ENCODE results near the gene CSH1. TPM values are rescaled to one million over a fixed set of nuclear protein-coding genes. Genes with fewer than 3 reads are reported as not detected.
"Not testable (repeated sequence)": the region's sequence is repeated elsewhere in the genome, so short reads cannot be mapped to it uniquely, and the experiment has no call there.

CSH1 gene
- total and polyA plus RNA-seq, 4 donors: 1.3 to 18.1 (median 5.2) TPM; not detected in 1

GRCh38 chr17:63909586-63909985 lies 13.2 kb upstream of the CSH1 start:
- H3K9me3 ChIP-seq (ENCODE audit: control insufficient read depth, insufficient read depth, low read length); DNase-seq (ENCODE audit: low read depth in 4 of 6, low spot score in 6 of 6); H3K27me3 ChIP-seq (ENCODE audit: control insufficient read depth, insufficient read depth, low read length); H3K4me1 ChIP-seq (ENCODE audit: control insufficient read depth, insufficient read depth, low read length); H3K4me3 ChIP-seq (ENCODE audit: low read depth, low read length); H3K36me3 ChIP-seq (ENCODE audit: control insufficient read depth, insufficient read depth, low read length); H3K27ac ChIP-seq (ENCODE audit: low read depth, low read length): not testable (repeated sequence)
- WGBS (ENCODE audit: insufficient coverage): 90% methylated on average over 8 of the region's 10 CpGs

DNA sequence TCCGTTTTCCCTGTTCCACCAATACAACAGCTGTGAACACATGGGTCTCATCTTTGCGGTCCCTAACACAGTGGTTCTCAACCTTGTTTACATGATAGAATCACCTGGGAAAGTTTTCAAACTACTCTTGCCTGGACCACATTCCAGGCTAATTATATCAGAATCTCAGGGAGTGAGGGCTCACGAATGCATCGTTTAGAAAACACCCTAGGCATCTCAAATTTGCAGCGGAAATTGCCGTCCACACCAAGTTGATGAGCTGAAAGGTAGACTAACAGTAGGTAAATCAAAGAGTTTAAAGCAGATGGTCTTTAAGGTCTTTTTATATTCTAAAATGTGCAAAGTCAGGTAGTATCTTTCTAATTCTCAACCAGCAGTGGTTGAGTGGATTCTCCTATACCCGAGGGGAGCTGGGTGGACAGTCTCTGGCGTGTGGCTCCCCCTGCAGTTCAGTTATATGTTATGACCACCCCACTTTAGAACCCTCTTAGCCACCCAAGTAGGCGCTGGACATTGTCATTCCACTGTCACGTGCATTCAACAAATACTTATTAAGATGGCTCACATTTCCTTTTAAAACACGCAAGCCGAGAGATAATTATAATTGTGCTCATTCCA lies 10.9 kb upstream of the CSH1 start:
- not testable (repeated sequence) for H3K36me3 ChIP-seq (ENCODE audit: control insufficient read depth, insufficient read depth, low read length); H3K9me3 ChIP-seq (ENCODE audit: control insufficient read depth, insufficient read depth, low read length); H3K27ac ChIP-seq (ENCODE audit: low read depth, low read length); H3K4me1 ChIP-seq (ENCODE audit: control insufficient read depth, insufficient read depth, low read length); H3K27me3 ChIP-seq (ENCODE audit: control insufficient read depth, insufficient read depth, low read length); H3K4me3 ChIP-seq (ENCODE audit: low read depth, low read length); DNase-seq (ENCODE audit: low read depth in 4 of 6, low spot score in 6 of 6)
- 78% methylated on average over 2 of the region's 12 CpGs for WGBS (ENCODE audit: insufficient coverage)

- not testable (repeated sequence) for H3K4me3 ChIP-seq (ENCODE audit: low read depth, low read length); H3K27me3 ChIP-seq (ENCODE audit: control insufficient read depth, insufficient read depth, low read length); DNase-seq (ENCODE audit: low read depth in 4 of 6, low spot score in 6 of 6); H3K27ac ChIP-seq (ENCODE audit: low read depth, low read length); H3K9me3 ChIP-seq (ENCODE audit: control insufficient read depth, insufficient read depth, low read length); H3K4me1 ChIP-seq (ENCODE audit: control insufficient read depth, insufficient read depth, low read length); H3K36me3 ChIP-seq (ENCODE audit: control insufficient read depth, insufficient read depth, low read length)
- WGBS (ENCODE audit: insufficient coverage): 100% methylated on average over 4 of the region's 8 CpGs
These were observed 8.4 kb upstream of the CSH1 start for GRCh38 chr17:63904796-63905195.

GRCh38 chr17:63903787-63904201 lies 7.4 kb upstream of the CSH1 start:
- not testable (repeated sequence) for H3K36me3 ChIP-seq (ENCODE audit: control insufficient read depth, insufficient read depth, low read length); H3K9me3 ChIP-seq (ENCODE audit: control insufficient read depth, insufficient read depth, low read length); H3K27me3 ChIP-seq (ENCODE audit: control insufficient read depth, insufficient read depth, low read length); DNase-seq (ENCODE audit: low read depth in 4 of 6, low spot score in 6 of 6); H3K27ac ChIP-seq (ENCODE audit: low read depth, low read length); H3K4me1 ChIP-seq (ENCODE audit: control insufficient read depth, insufficient read depth, low read length); H3K4me3 ChIP-seq (ENCODE audit: low read depth, low read length)
- WGBS (ENCODE audit: insufficient coverage): 55% methylated on average over 2 of the region's 5 CpGs

GRCh38 chr17:63901971-63902370 lies 5.6 kb upstream of the CSH1 start:
- 79% methylated on average over 2 of the region's 2 CpGs for WGBS (ENCODE audit: insufficient coverage)
- not testable (repeated sequence) for H3K27me3 ChIP-seq (ENCODE audit: control insufficient read depth, insufficient read depth, low read length); H3K36me3 ChIP-seq (ENCODE audit: control insufficient read depth, insufficient read depth, low read length); H3K9me3 ChIP-seq (ENCODE audit: control insufficient read depth, insufficient read depth, low read length); H3K27ac ChIP-seq (ENCODE audit: low read depth, low read length); H3K4me1 ChIP-seq (ENCODE audit: control insufficient read depth, insufficient read depth, low read length); H3K4me3 ChIP-seq (ENCODE audit: low read depth, low read length)
- DNase-seq (ENCODE audit: low read depth in 4 of 6, low spot score in 6 of 6): peak in 1 of 6 donors; percentile 11

DNA sequence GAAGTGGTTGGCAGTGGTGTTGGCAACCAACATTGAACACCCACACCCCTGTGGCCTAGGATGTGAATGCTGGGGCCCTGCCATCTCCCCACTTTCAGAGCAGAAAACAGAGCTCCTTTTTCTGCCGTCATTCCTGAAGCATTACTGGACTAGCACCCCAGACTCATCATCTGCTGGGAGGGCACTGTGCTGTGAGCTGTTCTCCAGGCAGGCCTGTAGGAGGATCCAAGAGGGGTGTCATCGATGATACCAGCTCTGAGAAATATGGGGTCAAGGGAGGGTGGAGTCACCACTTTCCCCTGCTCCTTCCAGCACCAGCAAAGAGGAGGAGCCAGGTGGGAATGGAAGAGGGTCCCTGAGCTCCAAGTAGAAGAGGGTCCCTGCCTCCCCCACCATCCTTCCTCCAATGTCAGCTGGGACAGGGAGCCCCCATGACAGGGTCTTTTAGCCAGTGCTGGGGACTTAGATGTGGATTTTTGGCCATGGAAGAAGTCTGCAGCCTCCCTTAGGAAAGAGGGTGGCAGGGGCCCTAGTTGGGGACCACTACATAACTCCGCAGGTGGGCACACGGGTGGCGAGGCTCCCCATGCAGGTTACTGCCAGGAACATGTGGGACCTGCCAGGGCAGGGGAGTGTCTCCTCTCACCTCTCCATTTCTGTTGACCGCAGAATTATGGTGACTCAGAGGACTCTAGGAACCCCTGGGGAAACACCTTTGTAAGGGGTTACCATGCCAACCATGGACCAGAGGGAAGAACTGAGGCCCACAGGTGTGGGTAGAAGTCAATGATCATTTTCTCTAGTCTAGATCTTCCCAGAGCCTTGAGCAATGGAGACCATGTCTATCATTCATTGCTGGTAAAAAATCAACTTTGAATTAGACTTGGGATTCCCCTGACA lies 2.8 kb upstream of the CSH1 start:
- H3K9me3 ChIP-seq (ENCODE audit: control insufficient read depth, insufficient read depth, low read length); H3K4me3 ChIP-seq (ENCODE audit: low read depth, low read length); H3K27me3 ChIP-seq (ENCODE audit: control insufficient read depth, insufficient read depth, low read length); H3K27ac ChIP-seq (ENCODE audit: low read depth, low read length); H3K36me3 ChIP-seq (ENCODE audit: control insufficient read depth, insufficient read depth, low read length); DNase-seq (ENCODE audit: low read depth in 4 of 6, low spot score in 6 of 6); H3K4me1 ChIP-seq (ENCODE audit: control insufficient read depth, insufficient read depth, low read length): not testable (repeated sequence)
- 89% methylated on average over 4 of the region's 6 CpGs for WGBS (ENCODE audit: insufficient coverage)

DNA sequence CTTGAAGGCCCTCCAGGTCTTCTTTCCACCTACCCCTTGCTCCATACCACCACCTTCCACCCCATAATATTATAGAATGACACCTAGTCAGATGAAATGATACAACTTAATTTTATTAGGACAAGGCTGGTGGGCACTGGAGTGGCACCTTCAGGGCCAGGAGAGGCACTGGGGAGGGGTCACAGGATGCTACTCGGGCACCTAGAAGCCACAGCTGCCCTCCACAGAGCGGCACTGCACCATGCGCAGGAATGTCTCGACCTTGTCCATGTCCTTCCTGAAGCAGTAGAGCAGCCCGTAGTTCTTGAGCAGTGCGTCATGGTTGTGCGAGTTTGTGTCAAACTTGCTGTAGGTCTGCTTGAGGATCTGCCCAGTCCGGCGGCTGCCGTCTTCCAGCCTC lies 1.6 kb downstream of the CSH1 start:
- not testable (repeated sequence) for DNase-seq (ENCODE audit: low read depth in 4 of 6, low spot score in 6 of 6); H3K9me3 ChIP-seq (ENCODE audit: control insufficient read depth, insufficient read depth, low read length); H3K27ac ChIP-seq (ENCODE audit: low read depth, low read length); H3K36me3 ChIP-seq (ENCODE audit: control insufficient read depth, insufficient read depth, low read length); H3K4me1 ChIP-seq (ENCODE audit: control insufficient read depth, insufficient read depth, low read length); H3K4me3 ChIP-seq (ENCODE audit: low read depth, low read length); H3K27me3 ChIP-seq (ENCODE audit: control insufficient read depth, insufficient read depth, low read length)
- whole genome bisulfite sequencing (ENCODE audit: insufficient coverage): 100% methylated on average over 1 of the region's 10 CpGs

DNA sequence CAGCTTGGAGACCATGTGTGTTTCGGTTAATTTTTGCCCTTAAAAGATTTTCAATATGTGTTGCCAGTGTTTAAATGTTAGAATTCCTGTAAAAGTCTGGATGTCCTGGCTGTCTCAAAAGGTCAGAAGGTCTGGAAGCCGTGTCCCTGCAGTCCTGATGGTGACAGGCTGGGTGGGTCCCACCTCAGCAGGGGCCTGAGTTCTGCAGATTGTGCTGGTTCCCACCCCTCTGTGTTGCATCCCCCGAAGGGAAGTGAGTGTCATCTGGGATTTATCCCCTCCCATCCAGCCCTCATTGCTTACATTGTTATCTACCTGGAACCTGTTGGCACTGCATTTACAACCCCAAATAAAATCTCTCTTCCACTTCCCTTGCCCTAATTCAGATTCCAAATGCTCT lies 2.4 kb downstream of the CSH1 start:
- not testable (repeated sequence) for H3K27me3 ChIP-seq (ENCODE audit: control insufficient read depth, insufficient read depth, low read length)

GRCh38 chr17:63892316-63893037 lies 3.9 kb downstream of the CSH1 start:
- H3K27me3 ChIP-seq (ENCODE audit: control insufficient read depth, insufficient read depth, low read length); H3K36me3 ChIP-seq (ENCODE audit: control insufficient read depth, insufficient read depth, low read length); H3K4me3 ChIP-seq (ENCODE audit: low read depth, low read length); H3K9me3 ChIP-seq (ENCODE audit: control insufficient read depth, insufficient read depth, low read length); H3K4me1 ChIP-seq (ENCODE audit: control insufficient read depth, insufficient read depth, low read length); DNase-seq (ENCODE audit: low read depth in 4 of 6, low spot score in 6 of 6); H3K27ac ChIP-seq (ENCODE audit: low read depth, low read length): not testable (repeated sequence)
- WGBS (ENCODE audit: insufficient coverage): no CpG with 5 or more reads among the region's 11 CpGs

More for the DNA sequence above, 2.4 kb downstream of the CSH1 start:
- H3K9me3 ChIP-seq (ENCODE audit: control insufficient read depth, insufficient read depth, low read length); H3K4me1 ChIP-seq (ENCODE audit: control insufficient read depth, insufficient read depth, low read length); H3K36me3 ChIP-seq (ENCODE audit: control insufficient read depth, insufficient read depth, low read length); DNase-seq (ENCODE audit: low read depth in 4 of 6, low spot score in 6 of 6); H3K4me3 ChIP-seq (ENCODE audit: low read depth, low read length); H3K27ac ChIP-seq (ENCODE audit: low read depth, low read length): not testable (repeated sequence)
- WGBS (ENCODE audit: insufficient coverage): 69% methylated on average over 2 of the region's 3 CpGs
